Caki2 (cell line): Measurements from ENCODE around the gene ATP5IF1. TPM values are rescaled to one million over a fixed set of nuclear protein-coding genes. Genes with fewer than 3 reads are reported as not detected.

ENCODE experiments used
- DNase-seq: peaks from one replicate; pipeline ENCODE4 v3.0.0-alpha.2; 2015; ENCODE audit warnings: low read depth
- in situ Hi-C: cut with HindIII; loops from 2 replicates; pipeline ENCODE4 v1.10.0; 2016; ENCODE audit warnings: low sequenced_read_pairs, low pct_unique_long_range_greater_than_20kb, mixed read lengths
- total RNA-seq: library from RNA; depleted of rRNA; stranded (reverse); fragments of >200 nt; shearing (Covaris generic); gene quantifications from 2 replicates; pipeline ENCODE4 v1.2.3, GENCODE V29; 2014; ENCODE audit warnings: low replicate concordance; rRNA removed

The ATP5IF1 gene
- total RNA-seq, 1 experiment from 2014 or later, result 118 TPM

DNA sequence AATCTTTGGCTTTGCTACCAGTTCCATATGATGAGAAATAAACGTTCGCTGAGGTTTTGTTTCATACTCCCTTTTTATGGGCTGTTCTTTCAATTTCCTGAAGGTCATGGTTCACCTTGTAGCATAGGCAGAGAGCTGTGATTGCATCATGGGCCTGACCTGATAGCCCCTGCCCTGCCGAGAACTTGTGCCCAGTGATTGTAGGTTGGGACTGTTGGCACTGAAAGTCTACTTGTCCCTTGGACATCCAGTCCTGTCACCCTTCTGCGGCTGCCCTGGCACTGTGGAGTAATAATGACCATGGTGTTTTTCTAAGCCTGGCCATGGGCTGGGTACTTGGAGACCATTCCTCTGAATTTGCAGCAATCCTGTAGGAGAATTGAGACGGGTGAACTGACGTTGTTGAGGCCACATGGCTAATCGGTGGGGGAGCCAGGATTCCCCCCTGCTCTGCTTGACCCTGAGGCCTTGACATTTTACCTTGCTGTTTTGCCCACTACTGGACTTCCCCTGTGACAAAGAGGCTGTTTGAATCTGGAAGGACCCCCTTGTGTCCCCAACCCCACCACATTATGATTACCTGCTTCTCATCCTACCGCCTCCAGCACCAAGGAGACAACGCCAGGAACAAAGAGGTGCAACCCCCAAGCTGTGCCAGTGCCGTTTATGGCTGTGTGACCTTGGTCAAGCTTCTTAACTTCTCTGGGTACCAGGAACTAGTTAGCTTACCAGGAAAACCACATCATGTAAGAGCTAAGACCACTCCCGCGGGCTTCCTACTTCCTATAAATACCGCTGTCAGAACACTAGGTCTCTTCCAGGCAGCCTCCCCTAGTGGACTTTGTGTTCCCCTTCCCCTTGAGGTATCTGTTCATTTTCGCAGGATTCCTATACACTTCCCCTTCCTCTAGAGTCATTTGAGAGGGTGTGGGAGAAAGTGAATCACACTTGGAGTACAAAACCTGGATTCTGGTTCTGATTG lies 46.8 kb downstream of the ATP5IF1 start:
- no peak for DNase-seq
- in situ Hi-C loops, result no loop called here

DNA sequence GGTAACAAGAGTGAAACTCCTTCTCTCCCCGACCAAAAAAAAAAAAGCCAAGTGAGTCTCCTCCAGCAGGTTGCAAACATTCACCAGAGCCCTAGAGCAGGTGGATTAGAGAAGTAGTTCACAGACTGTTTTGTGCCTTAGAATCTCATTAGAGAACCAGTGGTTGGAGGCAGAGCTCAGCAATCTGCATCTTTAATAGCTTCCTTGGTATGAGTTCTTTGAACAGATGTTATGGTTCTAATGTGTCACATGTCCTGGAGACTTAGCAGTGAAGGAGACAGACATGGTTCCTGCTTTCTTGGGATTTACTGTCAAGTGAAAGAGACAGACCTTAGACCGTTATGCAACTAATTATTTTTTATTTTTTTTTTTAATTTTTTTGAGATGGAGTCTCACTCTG lies 50.2 kb downstream of the ATP5IF1 start:
- in situ Hi-C loops, result no loop called here
- DNase-seq, result no peak

Other genes with a start within 250 kb of the ATP5IF1 start
- 8.6 and 15.1 TPM in 2 replicates for gene EYA3, start 147.5 kb upstream of the ATP5IF1 start, total RNA-seq
- gene PTAFR, start 59.4 kb upstream of the ATP5IF1 start, total RNA-seq, result 0.07 and 0.55 TPM in 2 replicates
- gene DNAJC8, start 3.1 kb upstream of the ATP5IF1 start, total RNA-seq, result 81.2 and 111 TPM in 2 replicates
- gene SESN2, start 23.4 kb downstream of the ATP5IF1 start, total RNA-seq, result 21.7 TPM in 2 replicates
- gene MED18, start 92.9 kb downstream of the ATP5IF1 start, total RNA-seq, result 26.3 and 41.5 TPM in 2 replicates
- 4.2 and 6.1 TPM in 2 replicates for gene PHACTR4, start 133.6 kb downstream of the ATP5IF1 start, total RNA-seq